ENCODE results near the gene MRPL24. TPM values are rescaled to one million over a fixed set of nuclear protein-coding genes. Genes with fewer than 3 reads are reported as not detected.

Gene MRPL24
- total and polyA plus RNA-seq, 2 of the 8 experiments (the other 6 are each of a cell fraction or from before 2014, with no cell fraction given), result 29.7 to 35.2 TPM

GRCh38 chr1:156727492-156727891, 13.4 kb downstream of the MRPL24 start (continued):
- TF ChIP-seq NRF1 (IDR thresholded peaks at IDR 0.05; ENCODE audit: low read depth, low read length), result no peak
- TF ChIP-seq SUZ12 (IDR thresholded peaks at IDR 0.05; ENCODE audit: low read length), result no peak
- no peak for TF ChIP-seq JUND (IDR thresholded peaks at IDR 0.05; ENCODE audit: low read length)
- TF ChIP-seq SIN3A (conservative IDR thresholded peaks at IDR 0.05 in 1 of 2, IDR thresholded peaks at IDR 0.05 in 1 of 2; ENCODE audit: low read depth in 1 of 2, low read length in 2 of 2), result no peak
- TF ChIP-seq SIX5 (IDR thresholded peaks at IDR 0.05; ENCODE audit: low read depth, low read length), result no peak

All from H1 (cell line).